MCF 10A (cell line): Measurements from ENCODE around the gene CDK4. TPM values are rescaled to one million over a fixed set of nuclear protein-coding genes. Genes with fewer than 3 reads are reported as not detected.

Experiments used
- BruUV-seq: library from RNA; stranded (reverse); fragments of 400-500 nt; replicated peaks from 2 replicates; lab custom pipeline; 2021; lab: Mats Ljungman, UMichigan
- CTCF ChIA-PET: fragments of 300-600 bp; sonication (Branson Sonifier 250); formaldehyde crosslinking; extraction: SDS; loops from one replicate; lab custom pipeline; 2021; ENCODE audit warnings: antibody characterized with exemption, inconsistent platforms; lab: Yijun Ruan, JAX
- POLR2A ChIA-PET: fragments of 300-600, 350-650 bp; sonication (Branson Sonifier 250); formaldehyde crosslinking; extraction: SDS; loops from one replicate; lab custom pipeline; 2020; ENCODE audit warnings: antibody characterized with exemption, inconsistent platforms; lab: Yijun Ruan, JAX
- DNase-seq: peaks from one replicate; pipeline ENCODE4 v3.0.0-alpha.2; 2018; ENCODE audit not compliant: unreplicated experiment
- H3K27ac Mint-ChIP-seq: one replicate; pipeline ENCODE4 v1.8.0; 2022; ENCODE audit warnings: mild to moderate bottlenecking, low read depth, mixed read lengths; ENCODE audit not compliant: unreplicated experiment
- H3K27me3 Mint-ChIP-seq: one replicate; pipeline ENCODE4 v1.8.0; 2022; ENCODE audit warnings: mixed read lengths; ENCODE audit not compliant: insufficient read depth, unreplicated experiment
- H3K36me3 Mint-ChIP-seq: one replicate; pipeline ENCODE4 v1.8.0; 2022; ENCODE audit warnings: mild to moderate bottlenecking, moderate library complexity, mixed read lengths; ENCODE audit not compliant: insufficient read depth, unreplicated experiment
- H3K4me1 Mint-ChIP-seq: one replicate; pipeline ENCODE4 v1.8.0; 2022; ENCODE audit warnings: mixed read lengths; ENCODE audit not compliant: insufficient read depth, unreplicated experiment
- H3K4me3 Mint-ChIP-seq: one replicate; pipeline ENCODE4 v1.8.0; 2022; ENCODE audit warnings: mild to moderate bottlenecking, moderate library complexity, mixed read lengths; ENCODE audit not compliant: unreplicated experiment
- H3K9me3 Mint-ChIP-seq: one replicate; pipeline ENCODE4 v1.8.0; 2022; ENCODE audit warnings: mixed read lengths; ENCODE audit not compliant: unreplicated experiment
- CTCF ChIP-seq: fragments of 200-600 bp; IDR thresholded peaks from one replicate; pipeline ENCODE4 v1.8.0; 2022; ENCODE audit warnings: antibody characterized with exemption, mild to moderate bottlenecking; ENCODE audit not compliant: unreplicated experiment
- intact Hi-C: fragments of 100-400 bp; cut with micrococcal nuclease; formaldehyde crosslinking; loops from 2 replicates; pipeline ENCODE4 v1.14.1; 2022
- total RNA-seq: library from RNA; stranded (reverse); gene quantifications from 2 replicates; pipeline ENCODE4 v1.2.3, GENCODE V29; 2022

CDK4 gene
- total RNA-seq, 1 experiment from 2014 or later: 123 TPM

GRCh38 chr12:57777911-57778310 is 25.8 kb upstream of the CDK4 start:
- ChIA-PET CTCF (no interaction called here), POLR2A (interaction anchor here (0.7 to 1.0 kb wide), 3 partner anchors 22 to 158 kb away, joined by 3 to 6 read pairs (median 3); partner anchors contain the start of gene CDK4)
- no peak for DNase-seq
- H3K4me3 Mint-ChIP-seq: no peak overlapping the region
- H3K4me1 Mint-ChIP-seq: peaks cover 30% of the 10 kb centered on the region
- BruUV-seq: no TSS peak
- H3K36me3 Mint-ChIP-seq: peaks cover 21% of the 10 kb centered on the region
- no peak for TF ChIP-seq CTCF
- H3K27ac Mint-ChIP-seq: no peak overlapping the region
- no peaks in the 10 kb centered on the region for H3K27me3 Mint-ChIP-seq
- intact Hi-C loops: no loop called here
- H3K9me3 Mint-ChIP-seq: no peaks in the 10 kb centered on the region

GRCh38 chr12:57777367-57777766 is 25.3 kb upstream of the CDK4 start:
- H3K9me3 Mint-ChIP-seq: no peaks in the 10 kb centered on the region
- H3K27me3 Mint-ChIP-seq: no peaks in the 10 kb centered on the region
- H3K27ac Mint-ChIP-seq: no peak overlapping the region
- H3K4me1 Mint-ChIP-seq: peaks cover 28% of the 10 kb centered on the region
- TF ChIP-seq CTCF: no peak
- CTCF ChIA-PET: no interaction called here
- no peak overlapping the region for H3K4me3 Mint-ChIP-seq
- no TSS peak for BruUV-seq
- no peak for DNase-seq
- peaks cover 15% of the 10 kb centered on the region for H3K36me3 Mint-ChIP-seq
- intact Hi-C loops: no loop called here
- POLR2A ChIA-PET: no interaction called here

GRCh38 chr12:57776247-57776587 is 24.1 kb upstream of the CDK4 start:
- H3K4me1 Mint-ChIP-seq: peaks cover 26% of the 10 kb centered on the region
- no peak overlapping the region for H3K27ac Mint-ChIP-seq
- H3K27me3 Mint-ChIP-seq: no peaks in the 10 kb centered on the region
- H3K36me3 Mint-ChIP-seq: peaks cover 12% of the 10 kb centered on the region
- no peak overlapping the region for H3K4me3 Mint-ChIP-seq
- no TSS peak for BruUV-seq
- ChIA-PET POLR2A (interaction anchor here (0.7 kb wide), 1 partner anchor 69 kb away, joined by 3 read pairs; no protein-coding TSS in a partner anchor), CTCF (interaction anchor here (0.6 to 0.9 kb wide), 2 partner anchors 16 to 193 kb away, joined by 5 read pairs; no protein-coding TSS in a partner anchor)
- intact Hi-C loops: no loop called here
- no peaks in the 10 kb centered on the region for H3K9me3 Mint-ChIP-seq
- no peak for TF ChIP-seq CTCF
- no peak for DNase-seq

GRCh38 chr12:57775563-57776246 is 23.6 kb upstream of the CDK4 start:
- no peaks in the 10 kb centered on the region for H3K27me3 Mint-ChIP-seq
- no peak for DNase-seq
- peaks cover 29% of the 10 kb centered on the region for H3K4me1 Mint-ChIP-seq
- no TSS peak for BruUV-seq
- H3K27ac Mint-ChIP-seq: no peak overlapping the region
- intact Hi-C loops: no loop called here
- no peaks in the 10 kb centered on the region for H3K9me3 Mint-ChIP-seq
- TF ChIP-seq CTCF: peak; percentile 17
- ChIA-PET POLR2A (interaction anchor here (0.5 to 1.1 kb wide), 3 partner anchors 19 to 455 kb away, joined by 3 read pairs; no protein-coding TSS in a partner anchor), CTCF (interaction anchor here (0.6 to 1.8 kb wide), 4 partner anchors 13 to 43 kb away, joined by 3 to 5 read pairs (median 4); partner anchors contain the start of gene AVIL)
- H3K36me3 Mint-ChIP-seq: peaks cover 12% of the 10 kb centered on the region
- H3K4me3 Mint-ChIP-seq: no peak overlapping the region
